ENCODE measurements around the gene LCN6. TPM values are rescaled to one million over a fixed set of nuclear protein-coding genes. Genes with fewer than 3 reads are reported as not detected.

Gene LCN6
- total and polyA plus RNA-seq, 10 of the 15 experiments (the other 5 are each of a cell fraction or from before 2014, with no cell fraction given): not detected

GRCh38 chr9:136787690-136788400 is 39.5 kb upstream of the LCN6 start (continued):
- peak; percentile 90 for TF ChIP-seq CUX1 (IDR thresholded peaks at IDR 0.05; ENCODE audit: insufficient replicate concordance, low read depth, low read length)
- peak; percentile 64 to 92 (median 77) for TF ChIP-seq CTCF (IDR thresholded peaks at IDR 0.05 in 2 of 3, conservative IDR thresholded peaks at IDR 0.05 in 1 of 3; ENCODE audit: control insufficient read depth in 2 of 3, extremely low read depth in 1 of 3, insufficient read depth in 1 of 3, low read depth in 3 of 3, low read length in 3 of 3)
- no peak for TF ChIP-seq ELK1 (IDR thresholded peaks at IDR 0.05; ENCODE audit: low read depth, low read length)
- TF ChIP-seq LARP7 (IDR thresholded peaks at IDR 0.05): no peak
- TF ChIP-seq SKIL (IDR thresholded peaks at IDR 0.05; ENCODE audit: low read depth, poor library complexity, severe bottlenecking): peak; percentile 53
- peak; percentile 40; the same call in 1 of the 2 replicates for TF ChIP-seq YY1 (IDR thresholded peaks at IDR 0.05; ENCODE audit: low read depth, low read length)
- TF ChIP-seq SMC3 (IDR thresholded peaks at IDR 0.05; ENCODE audit: borderline replicate concordance, low read length): peak; percentile 63
- 0 out of 3 replicates have a peak, but pooled peaks of 1 of the 2 experiments have one; percentile 22 for TF ChIP-seq EGR1 (IDR thresholded peaks at IDR 0.05; ENCODE audit: borderline replicate concordance in 1 of 2, low read depth in 2 of 2, low read length in 2 of 2)
- 0 out of 2 replicates have a peak, but pooled peaks have one; percentile 51 for TF ChIP-seq NBN (IDR thresholded peaks at IDR 0.05)
- 0 out of 4 replicates have a peak, but pooled peaks of 1 of the 2 experiments have one; percentile 13 for TF ChIP-seq BHLHE40 (IDR thresholded peaks at IDR 0.05; ENCODE audit: borderline replicate concordance in 1 of 2, low read depth in 2 of 2, low read length in 1 of 2)
- no peak for TF ChIP-seq FOXM1 (IDR thresholded peaks at IDR 0.05; ENCODE audit: low read depth, low read length)
- TF ChIP-seq RUNX3 (IDR thresholded peaks at IDR 0.05; ENCODE audit: low read length): peak; percentile 68
- TF ChIP-seq HDAC6 (IDR thresholded peaks at IDR 0.05; ENCODE audit: unreplicated experiment): no peak
